Loucy (cell line): ENCODE results near the gene HABP4.

Experiments used
- H2AFZ ChIP-seq: fragments of 200-600 bp; sonication (generic); 2 replicates; pipeline ENCODE4 v1.6.0; 2016; ENCODE audit warnings: antibody characterized with exemption, mild to moderate bottlenecking, low read length, moderate library complexity
- H3F3A ChIP-seq: fragments of 200-600 bp; 2 replicates; pipeline ENCODE4 v1.6.0; 2016; ENCODE audit warnings: antibody characterized with exemption, low read depth, mild to moderate bottlenecking
- H3K27me3 ChIP-seq: fragments of 200-600 bp; sonication (generic); 2 replicates; pipeline ENCODE4 v1.6.1; 2014; ENCODE audit warnings: low read length, mild to moderate bottlenecking; ENCODE audit not compliant: insufficient read depth, poor library complexity, severe bottlenecking
- H3K36me3 ChIP-seq: fragments of 200-600 bp; sonication (generic); 2 replicates; pipeline ENCODE4 v1.6.1; 2016; ENCODE audit warnings: low read length; ENCODE audit not compliant: insufficient read depth
- H3K4me1 ChIP-seq: fragments of 200-600 bp; sonication (generic); 2 replicates; pipeline ENCODE4 v1.5.1; 2014; ENCODE audit warnings: low read length, mild to moderate bottlenecking; ENCODE audit not compliant: insufficient read depth, poor library complexity, severe bottlenecking
- H3K4me2 ChIP-seq: fragments of 200-600 bp; sonication (generic); 2 replicates; pipeline ENCODE4 v1.6.0; 2014; ENCODE audit warnings: antibody characterized with exemption, low read length, low read depth, mild to moderate bottlenecking; ENCODE audit not compliant: poor library complexity, severe bottlenecking
- H3K4me3 ChIP-seq: fragments of 200-600 bp; sonication (generic); 2 replicates; pipeline ENCODE4 v1.5.1; 2014; ENCODE audit warnings: low read length, mild to moderate bottlenecking, mixed read lengths; ENCODE audit not compliant: poor library complexity, severe bottlenecking
- H3K79me2 ChIP-seq: fragments of 200-600 bp; sonication (generic); 2 replicates; pipeline ENCODE4 v1.6.1; 2014; ENCODE audit warnings: low read length; ENCODE audit not compliant: insufficient read depth
- H3K9ac ChIP-seq: fragments of 200-600 bp; sonication (generic); 2 replicates; pipeline ENCODE4 v1.6.0; 2014; ENCODE audit warnings: mild to moderate bottlenecking, low read depth, low read length, moderate library complexity; ENCODE audit not compliant: poor library complexity, severe bottlenecking
- H3K9me2 ChIP-seq: fragments of 200-600 bp; sonication (generic); replicated peaks from 2 replicates; pipeline ENCODE4 v1.6.1; 2016; ENCODE audit warnings: low read depth, low read length, mixed read lengths
- H3K9me3 ChIP-seq: fragments of 200-600 bp; sonication (generic); 2 replicates; pipeline ENCODE4 v1.6.1; 2014; ENCODE audit warnings: mild to moderate bottlenecking, antibody characterized with exemption, low read length, low read depth; ENCODE audit not compliant: insufficient read depth
- H4K20me1 ChIP-seq: fragments of 200-600 bp; sonication (generic); 2 replicates; pipeline ENCODE4 v1.6.0; 2014; ENCODE audit warnings: antibody characterized with exemption, low read length, mild to moderate bottlenecking; ENCODE audit not compliant: insufficient read depth, poor library complexity, severe bottlenecking
- CTCF ChIP-seq: fragments of 200-600 bp; sonication (generic); conservative IDR thresholded peaks from 2 replicates; pipeline ENCODE4 v1.5.1; 2014; ENCODE audit warnings: mild to moderate bottlenecking, antibody characterized with exemption, low read length
- EZH2phosphoT487 ChIP-seq: fragments of 200-600 bp; IDR thresholded peaks from 2 replicates; pipeline ENCODE4 v1.6.1; 2018; ENCODE audit warnings: antibody characterized with exemption, mild to moderate bottlenecking, moderate library complexity, borderline replicate concordance

Gene HABP4

GRCh38 chr9:96514108-96514799 lies 64.3 kb downstream of the HABP4 start:
- H2AFZ ChIP-seq, result no peak overlapping the region
- no peaks in the 10 kb centered on the region for H3K79me2 ChIP-seq
- H3K4me1 ChIP-seq, result no peaks in the 10 kb centered on the region
- no peaks in the 10 kb centered on the region for H3K36me3 ChIP-seq
- no peaks in the 10 kb centered on the region for H3K27me3 ChIP-seq
- H3K9me2 ChIP-seq, result no peaks in the 10 kb centered on the region
- no peaks in the 10 kb centered on the region for H4K20me1 ChIP-seq
- H3K4me3 ChIP-seq, result no peak overlapping the region
- no peak overlapping the region for H3K4me2 ChIP-seq
- no peak overlapping the region for H3K9ac ChIP-seq
- no peaks in the 10 kb centered on the region for H3K9me3 ChIP-seq
- no peak for TF ChIP-seq CTCF
- no peak for TF ChIP-seq EZH2phosphoT487
- H3F3A ChIP-seq, result no peaks in the 10 kb centered on the region

- H3K9me3 ChIP-seq, result no peaks in the 10 kb centered on the region
- H3K4me2 ChIP-seq, result no peak overlapping the region
- H3K4me3 ChIP-seq, result no peak overlapping the region
Observed at GRCh38 chr9:96514800-96515158, 64.8 kb downstream of the HABP4 start.

GRCh38 chr9:96515621-96516470 lies 65.9 kb downstream of the HABP4 start:
- H2AFZ ChIP-seq, result no peak overlapping the region
- TF ChIP-seq CTCF (no peak), EZH2phosphoT487 (no peak)
- H3K4me1 ChIP-seq, result no peaks in the 10 kb centered on the region
- no peak overlapping the region for H3K4me3 ChIP-seq
- H3K9me3 ChIP-seq, result no peaks in the 10 kb centered on the region
- H3K4me2 ChIP-seq, result no peak overlapping the region
- H3K9me2 ChIP-seq, result no peaks in the 10 kb centered on the region
- no peaks in the 10 kb centered on the region for H4K20me1 ChIP-seq
- H3K79me2 ChIP-seq, result no peaks in the 10 kb centered on the region
- H3K9ac ChIP-seq, result no peak overlapping the region
- no peaks in the 10 kb centered on the region for H3F3A ChIP-seq
- H3K36me3 ChIP-seq, result no peaks in the 10 kb centered on the region
- no peaks in the 10 kb centered on the region for H3K27me3 ChIP-seq

More at GRCh38 chr9:96514800-96515158, 64.8 kb downstream of the HABP4 start:
- Histone ChIP-seq H3K79me2 (no peaks in the 10 kb centered on the region), H3K27me3 (no peaks in the 10 kb centered on the region), H3K36me3 (no peaks in the 10 kb centered on the region), H4K20me1 (no peaks in the 10 kb centered on the region), H2AFZ (0 out of 2 replicates have a peak overlapping the region, but pooled peaks have one; percentile 23), H3F3A (no peaks in the 10 kb centered on the region), H3K9ac (no peak overlapping the region), H3K4me1 (no peaks in the 10 kb centered on the region), H3K9me2 (no peaks in the 10 kb centered on the region)
- no peak for TF ChIP-seq EZH2phosphoT487
